Panc1 (cell line): ENCODE results near the gene ERICH3. TPM values are rescaled to one million over a fixed set of nuclear protein-coding genes. Genes with fewer than 3 reads are reported as not detected.
A peak's percentile ranks its signal among the peaks of the same experiment; 100 is the strongest.

Source experiments
- ATAC-seq: fragments of 200-7000 bp; cut with Tn5 transposase; 2 replicates; pipeline ENCODE4 v1.9.1; 2020; ENCODE audit warnings: mild to moderate bottlenecking, moderate library complexity
- BruUV-seq: library from RNA; stranded (reverse); fragments of 400-500 nt; replicated peaks from 2 replicates; lab custom pipeline; 2021; lab: Mats Ljungman, UMichigan
- CTCF ChIA-PET: fragments of 300-600 bp; sonication (Branson Sonifier 250); formaldehyde crosslinking; loops from one replicate; lab custom pipeline; 2022; ENCODE audit warnings: antibody characterized with exemption; lab: Charles Lee
- POLR2A ChIA-PET: fragments of 300-600 bp; sonication (Branson Sonifier 250); formaldehyde crosslinking; loops from one replicate; lab custom pipeline; 2022; ENCODE audit warnings: antibody characterized with exemption; lab: Charles Lee
- DNase-seq: peaks from one replicate; pipeline ENCODE4 v3.0.0-alpha.2; 2010; ENCODE audit warnings: low read depth, low spot score
- H3K27ac ChIP-seq: 2 replicates; pipeline ENCODE4 v1.5.1; 2011; ENCODE audit warnings: mild to moderate bottlenecking, low read length, inconsistent platforms
- H3K27me3 ChIP-seq: fragments of 200-500 bp; sonication (Bioruptor generic); 2 replicates; pipeline ENCODE4 v1.6.0; 2014; ENCODE audit warnings: low read length, inconsistent platforms; ENCODE audit not compliant: control insufficient read depth, insufficient read depth
- H3K36me3 ChIP-seq: fragments of 200-500 bp; sonication (Bioruptor generic); 2 replicates; pipeline ENCODE4 v1.5.1; 2014; ENCODE audit warnings: inconsistent platforms, mild to moderate bottlenecking, low read length, moderate library complexity; ENCODE audit not compliant: control insufficient read depth, insufficient read depth
- H3K4me1 ChIP-seq: 2 replicates; pipeline ENCODE4 v1.5.1; 2011; ENCODE audit warnings: inconsistent platforms, mild to moderate bottlenecking, low read length, moderate library complexity; ENCODE audit not compliant: control insufficient read depth, insufficient read depth
- H3K4me3 ChIP-seq, 2 experiments: 2 replicates each; pipeline ENCODE4 v1.5.1; 2011 to 2012; ENCODE audit warnings: low read depth in 2 of 2, low read length in 2 of 2, mild to moderate bottlenecking in 2 of 2, inconsistent platforms in 1 of 2, moderate library complexity in 1 of 2
- H3K9me3 ChIP-seq: fragments of 200-500 bp; sonication (Bioruptor generic); 2 replicates; pipeline ENCODE4 v1.5.1; 2014; ENCODE audit warnings: low read depth, mild to moderate bottlenecking, inconsistent platforms, low read length, moderate library complexity; ENCODE audit not compliant: control insufficient read depth, insufficient read depth
- CTCF ChIP-seq: fragments of 450-650 bp; IDR thresholded peaks from 2 replicates; pipeline ENCODE4 v1.5.1; 2017; ENCODE audit warnings: mild to moderate bottlenecking
- POLR2AphosphoS5 ChIP-seq: IDR thresholded peaks from 2 replicates; pipeline ENCODE4 v1.6.1; 2012; ENCODE audit warnings: mild to moderate bottlenecking, low read depth, low read length, moderate library complexity
- REST ChIP-seq, 2 experiments: IDR thresholded peaks; 2 replicates each; pipeline ENCODE4 v1.6.1; 2011 to 2012; ENCODE audit warnings: low read depth in 2 of 2, control low read depth in 1 of 2, low read length in 1 of 2, mild to moderate bottlenecking in 1 of 2, moderate library complexity in 1 of 2; ENCODE audit not compliant: insufficient read depth in 1 of 2
- SIN3A ChIP-seq: IDR thresholded peaks from 2 replicates; pipeline ENCODE4 v1.6.1; 2012; ENCODE audit warnings: low read depth, mild to moderate bottlenecking, low read length, moderate library complexity, borderline replicate concordance; ENCODE audit not compliant: insufficient read depth
- TCF7L2 ChIP-seq: IDR thresholded peaks from 2 replicates; pipeline ENCODE4 v1.6.1; 2011; ENCODE audit warnings: mild to moderate bottlenecking, low read depth, low read length, inconsistent platforms
- in situ Hi-C: cut with HindIII; loops from 2 replicates; pipeline ENCODE4 v1.10.0; 2016; ENCODE audit warnings: low sequenced_read_pairs, low pct_unique_long_range_greater_than_20kb
- intact Hi-C: fragments of 100-400 bp; cut with micrococcal nuclease; formaldehyde crosslinking; loops from one replicate; pipeline ENCODE4 v1.10.0; 2022; ENCODE audit not compliant: unreplicated experiment
- total RNA-seq: library from RNA; stranded (reverse); gene quantifications from one replicate; pipeline ENCODE4 v1.2.1, GENCODE V29; 2021; ENCODE audit not compliant: unreplicated experiment

The ERICH3 gene
- total RNA-seq, 1 experiment from 2014 or later, result not detected

GRCh38 chr1:74654708-74655107 lies 18.9 kb downstream of the ERICH3 start:
- no peak for TF ChIP-seq TCF7L2
- TF ChIP-seq SIN3A, result no peak
- TF ChIP-seq POLR2AphosphoS5, result no peak
- no peak for TF ChIP-seq REST (IDR thresholded peaks at IDR 0.05; ENCODE audit: insufficient read depth in 1 of 2, low read depth in 2 of 2, low read length in 1 of 2)

GRCh38 chr1:74652711-74653139 lies 20.9 kb downstream of the ERICH3 start:
- no peak for TF ChIP-seq TCF7L2
- no peak for TF ChIP-seq CTCF
- peak; percentile 70 for ATAC-seq
- no peaks in the 10 kb centered on the region for H3K9me3 ChIP-seq
- in situ Hi-C loops, result no loop called here
- no peaks in the 10 kb centered on the region for H3K4me1 ChIP-seq
- no peak overlapping the region for H3K4me3 ChIP-seq
- no peak for DNase-seq
- ChIA-PET POLR2A (no interaction called here), CTCF (no interaction called here)
- no peaks in the 10 kb centered on the region for H3K27me3 ChIP-seq
- intact Hi-C loops, result no loop called here
- no peak overlapping the region for H3K27ac ChIP-seq
- no TSS peak for BruUV-seq
- no peaks in the 10 kb centered on the region for H3K36me3 ChIP-seq

More at GRCh38 chr1:74654708-74655107, 18.9 kb downstream of the ERICH3 start:
- Histone ChIP-seq H3K36me3 (no peaks in the 10 kb centered on the region), H3K27ac (no peak overlapping the region), H3K9me3 (no peaks in the 10 kb centered on the region), H3K4me3 (no peak overlapping the region), H3K27me3 (no peaks in the 10 kb centered on the region), H3K4me1 (no peaks in the 10 kb centered on the region)
- intact Hi-C loops, result no loop called here
- in situ Hi-C loops, result no loop called here
- ChIA-PET POLR2A (no interaction called here), CTCF (no interaction called here)
- BruUV-seq, result no TSS peak
- ATAC-seq (no peak), DNase-seq (no peak)

- Histone ChIP-seq H3K9me3 (no peaks in the 10 kb centered on the region), H3K27ac (no peak overlapping the region), H3K4me3 (no peak overlapping the region), H3K4me1 (no peaks in the 10 kb centered on the region), H3K36me3 (no peaks in the 10 kb centered on the region), H3K27me3 (no peaks in the 10 kb centered on the region)
- CTCF ChIA-PET, result no interaction called here
- TF ChIP-seq TCF7L2, result no peak
- TF ChIP-seq SIN3A, result no peak
- TF ChIP-seq POLR2AphosphoS5, result no peak
- no peak for TF ChIP-seq CTCF
- TF ChIP-seq REST (IDR thresholded peaks at IDR 0.05; ENCODE audit: insufficient read depth in 1 of 2, low read depth in 2 of 2, low read length in 1 of 2), result no peak
- BruUV-seq, result no TSS peak
- DNase-seq, result no peak
- POLR2A ChIA-PET, result no interaction called here
- intact Hi-C loops (no loop called here), in situ Hi-C loops (no loop called here)
- no peak for ATAC-seq
These were observed 23.0 kb downstream of the ERICH3 start for GRCh38 chr1:74650561-74650960.
